Astrocyte of the spinal cord (primary cell): ENCODE data around the gene SUGCT.

ENCODE experiments used
- DNase-seq: peaks from one replicate; pipeline ENCODE4 v3.0.0; 2011; ENCODE audit warnings: low read depth, low spot score
- H3K4me3 ChIP-seq: 2 replicates; pipeline ENCODE4 v1.5.1; 2011; ENCODE audit warnings: low read depth, mild to moderate bottlenecking, low read length, moderate library complexity
- CTCF ChIP-seq: IDR thresholded peaks from 2 replicates; pipeline ENCODE4 v1.5.1; 2012; ENCODE audit warnings: low read depth, mild to moderate bottlenecking, low read length, inconsistent platforms
- in situ Hi-C: cut with HindIII; loops from 2 replicates; pipeline ENCODE4 v1.10.0; 2017; ENCODE audit warnings: low sequenced_read_pairs

The SUGCT gene

GRCh38 chr7:40610461-40610860 lies 475.7 kb downstream of the SUGCT start:
- no peak for TF ChIP-seq CTCF
- H3K4me3 ChIP-seq: no peak overlapping the region
- no peak for DNase-seq
- in situ Hi-C loops: no loop called here

DNA sequence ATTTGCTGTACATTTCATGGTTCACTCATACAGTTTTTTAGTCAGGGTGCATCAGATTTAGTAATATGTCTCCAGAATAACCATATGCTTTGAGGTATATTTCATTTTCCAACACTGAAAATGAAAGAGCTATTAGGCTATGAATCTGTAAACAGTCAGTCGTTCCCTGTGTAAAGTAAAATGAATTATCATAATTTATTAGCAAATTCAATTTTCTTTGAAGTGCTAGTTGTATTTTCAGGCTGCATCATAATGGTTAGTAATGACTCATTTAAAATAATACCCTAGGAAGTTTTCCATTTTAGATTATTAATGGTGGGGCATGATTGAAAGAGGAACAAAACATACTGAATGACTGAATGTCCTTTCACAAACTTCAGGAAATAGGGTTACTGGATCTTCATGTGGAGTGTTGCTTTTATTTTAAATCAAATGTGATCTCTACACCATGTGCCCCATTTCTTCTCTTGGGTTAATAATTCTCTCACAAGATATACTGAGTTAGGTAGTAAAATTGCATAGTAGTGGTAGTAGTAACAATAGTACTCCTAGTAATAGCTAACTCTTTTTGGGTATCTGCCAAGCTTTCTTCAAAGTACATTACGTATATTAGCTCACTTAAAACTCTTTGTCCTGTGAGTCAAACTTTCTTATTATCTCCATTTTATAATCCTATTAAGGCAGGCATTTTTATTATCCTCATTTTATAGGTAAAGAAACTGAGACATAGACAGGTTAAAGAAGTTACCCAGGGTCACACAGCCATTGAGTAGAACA lies 476.5 kb downstream of the SUGCT start:
- in situ Hi-C loops: no loop called here
- DNase-seq: no peak
- H3K4me3 ChIP-seq: no peak overlapping the region
- no peak for TF ChIP-seq CTCF

- DNase-seq: no peak
- in situ Hi-C loops: no loop called here
- no peak overlapping the region for H3K4me3 ChIP-seq
- no peak for TF ChIP-seq CTCF
Measured at GRCh38 chr7:40612298-40612697, 477.5 kb downstream of the SUGCT start.

- in situ Hi-C loops: no loop called here
- H3K4me3 ChIP-seq: no peak overlapping the region
- no peak for TF ChIP-seq CTCF
- no peak for DNase-seq
Measured at GRCh38 chr7:40619647-40620046, 484.8 kb downstream of the SUGCT start.

DNA sequence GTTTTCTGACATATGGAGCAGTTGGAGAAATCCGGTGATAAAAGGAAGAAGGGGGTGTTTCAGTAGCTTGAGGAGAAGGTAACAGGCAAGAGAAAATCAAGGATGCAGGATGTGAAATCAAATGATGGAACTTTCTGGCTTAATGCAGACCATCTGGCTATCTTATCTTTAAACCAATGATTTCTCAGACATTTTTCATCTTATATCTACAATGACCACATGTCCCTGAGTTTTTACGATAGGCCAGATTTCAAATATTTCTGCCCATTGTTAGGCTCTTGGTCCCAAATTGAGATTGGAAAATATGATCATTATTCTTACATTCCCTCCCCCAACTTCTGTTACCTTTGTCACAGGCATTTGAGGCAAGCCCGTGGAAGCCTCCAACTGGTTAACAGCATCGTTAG lies 486.8 kb downstream of the SUGCT start:
- DNase-seq: no peak
- no peak overlapping the region for H3K4me3 ChIP-seq
- no peak for TF ChIP-seq CTCF
- in situ Hi-C loops: no loop called here

DNA sequence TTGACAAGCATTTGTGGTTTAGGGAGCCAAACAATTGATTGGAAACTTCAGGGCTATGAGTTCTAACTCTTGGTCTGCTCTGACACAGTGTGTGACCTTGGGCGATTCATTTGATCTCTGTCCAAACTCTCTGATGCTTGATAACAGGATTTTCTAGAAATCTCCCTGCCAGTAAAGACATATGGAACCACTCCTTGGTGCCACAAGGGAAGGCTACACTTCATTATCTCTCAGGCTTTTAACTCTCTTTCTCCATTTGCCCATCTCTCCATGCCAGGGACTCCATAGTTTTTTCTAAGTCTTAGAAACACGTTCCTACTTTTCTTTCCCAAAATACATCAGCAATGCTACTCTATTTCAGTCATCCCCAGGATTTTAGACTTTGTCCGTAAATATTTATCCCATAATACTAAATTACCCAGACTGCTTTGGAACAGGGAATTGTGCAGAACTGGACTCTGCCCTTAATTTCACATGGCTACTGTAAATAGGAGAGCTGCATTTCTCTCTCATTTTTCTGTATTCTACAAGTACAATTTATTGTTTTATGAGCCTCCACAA lies 488.2 kb downstream of the SUGCT start:
- no peak overlapping the region for H3K4me3 ChIP-seq
- TF ChIP-seq CTCF: no peak
- in situ Hi-C loops: no loop called here
- no peak for DNase-seq
